GM18867 (cell line): ENCODE measurements around the gene KCTD16.

ENCODE experiments used
- ATAC-seq: cut with Tn5 transposase; IDR thresholded peaks from one replicate; pipeline ENCODE4 v1.9.1; 2021; ENCODE audit warnings: mild to moderate bottlenecking, moderate library complexity; ENCODE audit not compliant: unreplicated experiment

The KCTD16 gene

DNA sequence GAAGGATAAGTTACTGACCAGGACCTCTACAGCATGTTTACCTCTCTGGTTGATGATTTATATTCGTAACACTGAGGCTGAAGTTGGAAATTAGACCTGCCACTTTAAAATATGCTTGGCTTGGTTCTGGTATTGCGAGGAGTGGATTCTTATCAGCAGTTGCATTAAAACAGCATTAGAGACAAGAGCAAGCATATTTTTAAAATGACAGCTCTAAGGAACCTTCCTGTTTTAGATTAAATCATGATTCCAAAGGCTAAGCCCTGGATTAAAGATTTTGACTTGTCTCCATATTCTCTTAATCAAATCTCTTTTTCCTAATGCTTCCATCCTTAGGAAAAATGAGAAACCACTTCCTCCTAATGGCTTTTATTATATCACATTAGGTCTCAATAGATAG lies 277.8 kb downstream of the KCTD16 start:
- ATAC-seq: no peak

DNA sequence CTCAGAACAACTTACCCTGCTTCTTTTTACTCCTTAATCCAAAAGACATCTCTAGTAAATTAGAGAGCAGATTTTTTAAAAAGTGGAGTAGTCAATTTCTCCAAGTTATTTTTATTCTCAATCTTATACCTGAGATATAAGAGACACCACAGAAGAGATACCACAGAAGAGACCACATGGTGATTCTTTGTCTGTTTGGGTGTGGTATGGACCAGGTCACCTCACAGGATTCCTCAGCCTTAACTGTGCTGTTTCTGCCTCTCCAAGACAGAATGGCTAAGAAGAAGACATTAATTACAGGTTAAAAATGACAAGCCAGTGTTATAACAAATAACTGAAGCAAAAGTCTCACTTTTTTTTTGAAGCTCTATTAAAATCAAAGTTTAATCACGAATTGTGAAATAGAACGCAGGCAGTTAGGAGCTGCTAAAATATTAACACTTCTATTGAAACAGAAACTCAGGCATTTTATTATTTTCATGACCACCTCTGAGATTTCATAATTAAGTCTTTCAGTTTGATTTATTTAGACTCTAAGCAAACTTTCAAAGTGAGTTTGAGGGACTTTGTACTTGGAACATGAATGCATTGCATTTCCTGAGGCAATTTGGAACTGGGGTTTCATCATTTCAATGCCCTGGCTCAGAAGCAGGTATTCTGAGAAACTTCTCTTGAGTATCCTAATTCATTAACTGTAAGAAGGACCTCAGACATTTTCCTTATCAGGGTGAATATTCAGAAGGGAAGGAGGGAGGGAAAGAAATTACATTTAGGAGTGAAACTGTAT lies 280.7 kb downstream of the KCTD16 start:
- ATAC-seq: no peak

DNA sequence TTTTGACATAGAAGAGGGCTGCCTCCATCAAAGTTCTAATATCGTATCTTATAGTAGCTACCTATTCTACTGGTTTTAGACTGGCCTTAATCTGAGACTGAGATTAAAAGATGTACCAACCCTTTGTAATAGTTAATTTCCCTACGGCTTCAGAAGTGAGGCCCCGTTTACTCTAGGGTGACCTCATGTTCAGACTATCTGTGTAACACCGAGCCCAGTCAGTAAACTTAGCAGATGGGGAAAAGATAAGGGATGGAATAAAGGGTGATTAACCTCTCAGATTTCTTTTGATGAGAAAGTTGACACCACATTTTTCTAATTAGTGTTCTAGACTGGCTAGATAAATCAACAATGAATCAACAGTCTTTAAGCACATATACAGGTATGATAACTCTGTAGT lies 283.1 kb downstream of the KCTD16 start:
- no peak for ATAC-seq

DNA sequence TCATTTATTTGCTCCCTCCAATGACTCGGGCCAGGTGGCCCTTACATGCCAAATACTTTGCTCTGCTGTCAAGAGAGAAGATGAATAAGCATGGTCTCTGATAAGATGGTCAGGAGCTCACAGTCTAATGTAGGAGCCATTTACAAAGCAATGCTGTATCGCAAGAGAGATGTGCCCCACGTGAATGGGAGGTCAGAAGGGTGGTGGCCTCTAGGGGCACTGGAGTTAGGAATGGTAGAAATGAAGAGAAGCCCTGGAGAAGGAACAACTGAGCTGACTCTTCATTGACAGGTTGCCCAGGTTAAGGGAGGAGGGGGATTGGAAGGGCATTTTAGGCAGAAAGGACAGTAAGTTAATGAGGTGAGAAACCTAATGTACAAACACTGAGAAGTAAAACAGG lies 286.5 kb downstream of the KCTD16 start:
- no peak for ATAC-seq

DNA sequence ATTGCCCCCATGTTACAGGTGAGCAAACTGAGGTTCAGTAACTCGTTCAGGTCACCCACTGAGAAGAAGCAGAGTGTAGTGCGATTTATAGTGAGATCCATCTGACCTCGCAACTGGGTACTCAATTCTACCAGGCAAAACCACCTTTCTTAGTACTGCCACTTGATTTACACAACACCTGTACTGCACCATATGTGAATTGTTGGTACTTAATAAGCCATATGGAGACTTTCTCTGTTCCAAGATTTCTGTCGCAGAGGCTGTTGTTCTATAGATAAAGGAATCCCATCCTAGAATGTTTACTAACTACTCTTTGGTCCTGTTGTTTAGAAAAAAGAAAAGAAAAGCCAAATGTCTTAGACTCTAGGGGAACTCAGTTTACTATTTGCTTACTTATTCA lies 287.5 kb downstream of the KCTD16 start:
- no peak for ATAC-seq

DNA sequence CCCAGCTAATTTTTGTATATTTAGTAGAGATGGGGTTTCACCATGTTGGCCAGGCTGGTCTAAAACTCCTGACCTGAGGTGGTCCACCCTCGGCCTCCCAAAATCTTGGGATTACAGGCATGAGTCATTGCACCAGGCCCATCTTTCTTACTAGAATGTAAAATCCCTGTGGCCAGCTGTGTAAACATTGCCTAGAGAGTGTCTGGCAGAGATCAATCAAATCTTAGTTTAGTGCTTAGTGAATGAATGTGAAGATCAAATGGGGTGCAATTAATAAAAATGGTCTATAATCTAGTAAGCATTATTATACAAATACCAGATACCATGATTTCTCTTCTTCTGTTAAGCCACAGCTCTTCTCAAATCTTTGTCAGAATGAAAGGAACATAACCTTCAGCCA lies 289.9 kb downstream of the KCTD16 start:
- no peak for ATAC-seq

DNA sequence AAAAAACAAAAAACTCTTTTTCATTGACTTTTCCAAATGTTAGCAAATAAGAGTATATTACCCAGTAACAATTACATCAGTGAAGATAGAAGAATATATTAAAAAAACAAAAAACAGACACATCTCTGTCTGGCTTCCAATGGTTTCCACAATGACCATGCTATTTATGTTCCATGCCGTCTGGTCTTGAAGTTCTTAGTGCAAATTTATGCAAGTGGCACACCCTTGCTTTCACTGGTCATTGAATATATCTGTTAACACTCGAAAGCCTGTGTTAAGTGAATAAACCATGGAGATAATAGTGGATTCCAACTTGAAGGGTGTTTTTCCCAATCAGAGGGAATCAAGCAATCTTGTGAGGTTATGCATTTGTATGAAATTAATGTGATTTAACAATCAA lies 291.9 kb downstream of the KCTD16 start:
- no peak for ATAC-seq

DNA sequence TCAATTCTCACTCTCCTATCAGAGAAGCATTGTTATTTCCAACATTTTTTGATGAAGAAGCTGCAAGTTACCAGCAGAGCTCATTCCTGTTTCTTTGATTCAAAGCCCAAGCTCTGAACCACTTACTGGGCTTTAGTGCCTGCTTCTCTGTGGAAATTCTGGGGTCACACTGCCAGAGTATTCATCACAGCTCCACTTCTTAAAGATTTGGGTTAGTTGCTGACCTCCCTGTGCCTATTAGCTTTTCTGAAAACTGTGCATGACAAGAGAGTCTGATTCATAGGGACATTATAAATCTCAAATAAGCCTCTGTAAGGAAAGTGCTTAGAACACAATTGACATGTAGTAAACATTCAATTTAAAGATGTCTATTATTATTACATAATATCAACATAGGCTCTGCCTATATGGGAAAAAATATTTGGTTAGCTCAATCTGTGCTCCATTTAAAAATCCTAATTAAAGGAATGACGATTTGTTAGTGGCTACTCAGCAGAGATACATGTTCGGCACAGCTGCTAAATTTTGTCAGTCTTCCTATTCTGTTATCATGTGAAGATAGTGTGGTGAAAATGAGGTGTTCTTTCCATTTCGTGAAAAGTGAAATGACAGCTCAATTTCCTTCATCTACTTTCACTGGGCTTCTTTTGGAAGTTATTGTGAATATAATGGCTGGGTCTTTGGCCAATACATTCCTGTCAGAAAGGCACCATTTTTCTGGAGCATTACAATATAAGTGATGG lies 293.0 kb downstream of the KCTD16 start:
- no peak for ATAC-seq

DNA sequence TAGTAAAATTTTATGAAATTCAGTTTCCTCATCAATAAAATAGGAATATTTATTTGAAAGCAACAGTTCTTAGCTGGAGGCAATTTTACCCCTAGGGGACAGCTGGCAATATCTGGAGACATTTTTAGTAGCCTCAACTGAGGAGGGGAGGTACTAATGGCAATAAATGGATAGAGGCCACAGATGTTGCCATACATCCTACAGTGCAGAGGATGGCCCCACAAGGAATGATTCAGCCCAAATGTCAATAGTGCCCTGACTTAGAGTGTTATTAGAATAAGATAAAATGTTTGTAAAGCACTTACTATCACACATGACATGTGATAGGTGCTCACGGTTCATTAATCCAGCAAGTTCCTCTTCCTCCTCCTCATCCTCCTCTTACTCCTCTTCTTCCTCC lies 293.6 kb downstream of the KCTD16 start:
- ATAC-seq: no peak

DNA sequence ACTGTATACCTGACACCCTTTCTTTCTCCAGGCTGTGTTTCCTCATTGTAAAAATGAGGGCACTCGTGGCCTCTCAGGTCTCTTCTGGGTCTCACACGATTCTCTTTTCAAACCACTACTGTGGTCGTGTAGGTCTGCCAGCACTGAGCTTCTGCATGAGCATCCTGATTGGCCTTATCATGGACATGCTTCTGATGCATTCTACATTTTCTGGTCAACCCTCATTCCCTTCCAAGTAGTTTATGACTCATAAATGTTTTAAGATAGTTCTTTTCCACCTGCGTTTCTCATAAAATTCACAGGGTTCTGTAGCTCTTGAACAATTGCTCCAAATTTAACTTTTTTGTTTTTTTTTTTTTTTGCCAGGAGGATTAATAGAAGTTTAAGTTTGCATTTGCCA lies 294.8 kb downstream of the KCTD16 start:
- no peak for ATAC-seq

DNA sequence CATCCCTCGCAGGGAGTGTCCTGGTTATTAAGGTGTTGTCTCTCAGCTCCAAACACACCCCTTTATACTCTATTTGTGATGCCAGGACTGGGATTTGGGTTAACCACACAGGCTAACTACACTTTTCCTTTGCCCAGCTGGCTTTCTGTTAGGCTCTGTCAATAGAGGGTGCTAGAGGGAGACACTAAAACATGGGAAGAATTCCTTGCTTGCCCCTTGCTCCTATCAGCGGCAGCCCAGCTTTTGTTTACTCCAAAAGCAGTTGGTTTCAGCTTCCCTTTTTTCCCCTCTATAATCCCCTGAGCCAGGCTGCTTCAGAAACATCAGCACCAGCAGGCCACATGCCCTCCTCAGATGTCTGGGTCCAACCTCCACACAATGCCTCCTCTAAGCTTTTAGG lies 297.1 kb downstream of the KCTD16 start:
- no peak for ATAC-seq

DNA sequence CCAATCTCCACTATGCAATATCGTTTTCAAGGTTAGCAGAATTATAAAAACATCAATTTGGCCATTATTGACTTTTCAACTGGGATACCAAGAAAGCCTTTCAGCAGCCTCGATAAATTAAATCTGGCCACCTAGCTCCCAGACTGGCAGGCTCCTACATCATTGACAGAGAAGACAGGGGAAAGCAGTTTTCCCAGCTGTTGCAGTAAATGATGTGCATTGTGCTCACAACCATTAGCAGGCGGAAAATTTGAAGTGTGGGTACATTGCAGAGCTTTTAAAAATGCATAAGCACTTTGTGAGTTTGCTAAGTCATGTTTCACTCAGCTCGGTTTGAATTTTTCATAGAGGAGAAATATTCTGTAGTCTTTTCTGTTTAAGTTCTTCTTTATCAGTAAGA lies 297.9 kb downstream of the KCTD16 start:
- no peak for ATAC-seq

DNA sequence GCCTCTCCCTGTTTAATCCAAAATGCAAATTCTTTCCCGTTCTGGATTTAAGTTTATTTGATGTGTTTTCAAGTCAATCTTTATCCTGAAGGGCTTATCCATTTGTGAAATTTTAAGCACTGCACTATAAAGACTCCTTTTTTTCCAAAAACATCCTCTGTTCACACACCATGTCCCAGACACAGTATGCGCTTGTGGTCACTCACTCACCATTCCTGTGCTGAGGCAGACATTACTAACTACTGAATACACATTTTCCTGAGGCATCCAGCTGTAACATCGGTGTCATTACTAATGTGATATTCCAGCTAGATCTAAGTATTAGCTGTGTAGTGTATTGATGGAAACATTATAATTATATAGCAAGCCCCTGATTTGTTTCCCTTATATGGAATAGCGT lies 298.4 kb downstream of the KCTD16 start:
- ATAC-seq: no peak

DNA sequence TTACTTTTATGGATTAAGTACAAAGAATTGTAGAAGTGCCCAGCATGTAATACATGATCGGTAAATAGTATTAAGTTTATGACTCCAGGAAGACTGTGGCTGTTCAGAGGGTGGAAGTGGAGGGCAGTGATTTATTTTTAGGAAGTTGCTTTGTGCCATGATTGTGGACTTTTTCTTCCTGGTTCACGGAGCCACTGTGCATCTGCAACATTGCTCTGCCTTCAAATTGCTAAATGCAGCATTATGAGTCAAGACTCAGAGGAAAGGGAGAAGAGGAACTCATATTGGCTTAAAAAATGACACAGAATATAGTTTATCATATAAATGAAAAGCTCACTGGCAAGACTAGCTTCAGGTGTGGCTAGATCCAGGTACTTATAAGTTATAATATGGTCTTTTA lies 301.5 kb downstream of the KCTD16 start:
- no peak for ATAC-seq

DNA sequence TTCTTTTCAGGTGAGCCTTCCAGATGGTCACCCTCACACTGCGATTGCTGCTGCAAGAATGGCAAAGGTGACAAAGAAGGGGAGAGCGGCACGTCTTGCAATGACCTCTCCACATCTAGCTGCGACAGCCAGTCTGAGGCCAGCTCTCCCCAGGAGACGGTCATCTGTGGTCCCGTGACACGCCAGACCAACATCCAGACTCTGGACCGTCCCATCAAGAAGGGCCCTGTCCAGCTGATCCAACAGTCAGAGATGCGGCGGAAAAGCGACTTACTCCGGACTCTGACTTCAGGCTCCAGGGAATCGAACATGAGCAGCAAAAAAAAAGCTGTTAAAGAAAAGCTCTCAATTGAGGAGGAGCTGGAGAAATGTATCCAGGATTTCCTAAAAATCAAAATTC lies 303.0 kb downstream of the KCTD16 start:
- ATAC-seq: no peak

DNA sequence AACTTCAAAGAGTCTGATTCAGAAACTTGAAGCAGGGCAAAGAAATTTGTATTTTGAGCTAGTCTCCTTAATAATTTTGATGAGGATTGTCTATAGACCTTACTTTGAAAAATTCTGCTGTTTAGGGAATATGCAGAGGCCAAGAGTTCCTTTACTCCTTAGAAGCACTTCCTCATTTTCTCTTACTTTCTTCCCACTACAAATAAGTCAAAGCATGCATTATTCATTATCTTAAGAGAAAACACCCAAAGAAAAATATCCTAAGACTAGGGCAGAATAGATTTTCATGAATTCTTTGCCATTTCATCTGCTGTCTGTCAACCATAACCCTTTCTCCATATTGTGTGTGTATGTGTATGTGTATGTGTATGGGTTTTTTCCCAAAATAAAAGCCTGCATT lies 307.9 kb downstream of the KCTD16 start:
- ATAC-seq: no peak

DNA sequence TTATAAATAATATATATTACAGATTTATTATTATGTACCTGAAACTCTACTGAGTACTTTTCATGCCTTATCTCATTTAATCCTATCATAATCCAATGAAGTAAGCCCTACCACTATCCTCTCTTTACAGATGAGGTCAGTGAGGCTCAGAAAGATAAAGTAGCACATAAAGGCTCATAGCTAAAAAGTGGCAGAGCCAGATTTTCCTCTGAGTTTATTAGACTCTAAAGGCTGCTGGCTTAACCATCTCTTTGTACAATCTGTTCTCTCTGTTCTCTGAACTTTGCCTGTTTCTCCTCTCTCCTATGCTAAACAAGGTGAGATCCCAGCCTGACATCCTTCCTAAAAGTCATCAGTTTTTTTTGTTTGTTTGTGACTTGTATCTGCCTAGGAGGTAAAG lies 311.2 kb downstream of the KCTD16 start:
- ATAC-seq: no peak

DNA sequence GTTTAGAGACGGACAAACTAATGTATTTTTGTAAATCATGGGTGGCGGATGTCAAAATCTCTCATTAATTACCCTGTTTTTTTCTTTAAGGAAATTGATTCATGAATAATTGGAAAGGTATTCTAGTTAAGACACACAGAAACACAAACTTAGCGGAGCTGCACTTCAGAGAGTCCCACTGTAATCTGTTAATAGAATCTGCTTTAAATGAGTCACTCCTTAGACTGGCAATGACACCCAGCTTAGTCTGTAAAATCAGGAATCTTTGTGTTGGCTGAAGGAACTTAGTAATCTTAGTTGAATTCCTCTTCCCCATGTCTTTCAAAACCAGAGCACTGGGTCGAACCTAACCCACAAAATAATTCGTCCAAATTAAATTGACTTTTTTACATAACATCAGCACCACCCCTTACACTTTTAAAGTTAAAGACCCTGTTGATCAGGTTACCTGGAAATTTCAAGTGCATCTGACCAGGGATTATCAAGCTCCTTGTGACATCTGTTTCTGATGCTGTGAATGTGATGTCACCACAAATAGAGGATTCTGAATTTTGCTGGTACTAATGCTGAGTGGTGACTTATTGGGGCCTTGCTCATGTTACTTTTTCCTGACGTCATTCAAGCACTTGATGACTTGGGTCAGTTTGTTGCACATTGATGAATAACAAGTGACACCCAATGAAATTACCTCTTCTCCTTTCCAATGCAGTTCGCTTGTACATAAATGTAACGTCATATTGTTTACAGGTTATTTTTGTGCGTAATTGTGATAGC lies 313.6 kb downstream of the KCTD16 start:
- no peak for ATAC-seq

DNA sequence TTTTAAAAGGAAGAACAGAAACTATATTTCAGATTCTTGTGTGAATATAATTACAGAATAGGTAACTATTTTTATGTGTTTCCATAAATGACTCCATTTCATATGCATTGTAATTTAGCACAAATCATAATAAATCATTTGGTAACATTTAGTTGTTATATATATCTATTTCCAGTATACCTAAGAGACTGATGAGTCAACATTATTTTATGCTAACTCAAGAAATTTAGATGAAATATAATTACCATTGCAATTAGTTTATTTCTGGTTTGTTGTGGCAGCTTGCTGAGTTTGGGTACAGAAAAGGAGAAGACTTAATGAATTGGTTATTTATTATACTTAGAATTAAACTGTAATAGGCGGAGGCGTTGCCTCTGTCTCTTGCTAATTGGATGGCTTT lies 314.9 kb downstream of the KCTD16 start:
- ATAC-seq: no peak

DNA sequence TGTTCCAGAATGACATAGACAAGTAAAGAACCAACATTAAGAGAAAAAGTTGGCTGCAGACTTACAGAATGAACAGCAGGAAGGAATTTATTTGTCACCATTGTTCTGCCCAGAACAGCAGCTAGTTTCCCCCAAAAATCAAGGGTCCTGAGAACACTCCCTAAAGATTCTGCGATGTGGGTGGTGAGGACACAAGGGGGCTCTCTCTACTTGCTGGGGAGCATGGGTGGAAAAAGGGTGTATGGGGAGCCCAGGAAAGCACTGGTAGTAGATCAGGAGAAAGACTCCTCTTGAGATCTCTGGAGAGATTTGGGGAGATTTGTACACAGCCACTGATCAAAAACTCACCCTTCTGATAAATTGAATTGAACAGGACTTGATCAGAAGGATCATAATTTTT lies 316.5 kb downstream of the KCTD16 start:
- ATAC-seq: no peak

DNA sequence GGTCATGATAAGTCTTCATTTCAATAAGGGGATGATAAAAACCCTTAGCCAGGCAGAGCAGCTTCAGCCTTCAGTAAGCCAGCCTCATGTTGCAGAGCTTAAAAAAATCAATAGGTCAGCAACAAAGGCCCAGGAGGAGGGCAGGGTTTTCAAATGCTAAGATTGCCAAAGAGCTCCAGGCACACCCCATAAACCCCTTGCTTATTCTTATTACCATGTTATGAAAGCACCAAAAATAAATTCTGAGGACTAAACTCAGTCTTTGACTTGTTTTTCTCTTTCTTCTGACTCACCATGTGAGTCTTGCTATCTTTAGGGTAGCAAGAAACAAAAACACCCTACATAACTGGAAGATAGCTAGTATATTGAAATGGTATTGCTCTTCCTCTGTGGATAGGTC lies 317.1 kb downstream of the KCTD16 start:
- ATAC-seq: no peak

DNA sequence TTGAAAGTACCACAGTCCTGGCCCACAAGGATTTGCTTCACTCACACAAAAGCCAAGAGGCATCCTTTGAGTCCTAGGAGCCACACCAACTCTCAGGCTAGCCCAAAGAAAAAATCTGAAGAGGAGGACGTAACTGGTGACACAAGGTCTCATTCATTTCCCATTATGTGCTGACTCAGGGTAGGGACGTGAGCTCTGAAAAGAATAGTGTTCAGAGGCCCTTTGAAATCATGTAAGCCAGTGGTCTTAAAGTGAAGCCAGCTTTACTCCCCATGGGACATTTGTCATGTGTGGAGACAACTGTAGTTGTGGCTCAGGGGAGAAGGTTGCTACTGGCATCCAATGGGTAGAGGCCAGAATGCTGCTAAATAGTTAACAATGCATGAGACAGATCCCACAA lies 332.4 kb downstream of the KCTD16 start:
- ATAC-seq: no peak
